Epithelial cell of proximal tubule (primary cell): ENCODE data around the gene NKD1. TPM values are rescaled to one million over a fixed set of nuclear protein-coding genes. Genes with fewer than 3 reads are reported as not detected.
"Not testable (repeated sequence)": the region's sequence is repeated elsewhere in the genome, so short reads cannot be mapped to it uniquely, and the experiment has no call there.

ENCODE experiments used
- DNase-seq: peaks from one replicate; pipeline ENCODE4 v3.0.0-alpha.2; 2011; ENCODE audit warnings: low read depth
- H3K4me3 ChIP-seq: 2 replicates; pipeline ENCODE4 v1.5.1; 2011; ENCODE audit warnings: low read depth, mild to moderate bottlenecking, low read length
- CTCF ChIP-seq: conservative IDR thresholded peaks from 2 replicates; pipeline ENCODE4 v1.5.1; 2012; ENCODE audit warnings: low read depth, mild to moderate bottlenecking, low read length
- total RNA-seq: library from RNA; depleted of rRNA; stranded (reverse); fragments of >200 nt; gene quantifications from 2 replicates; pipeline ENCODE4 v1.2.3, GENCODE V29; 2015

Gene NKD1
- total RNA-seq, 1 donor from 2014 or later = not detected

GRCh38 chr16:50532576-50532975 lies 15.6 kb upstream of the NKD1 start:
- DNase-seq = no peak
- H3K4me3 ChIP-seq = no peak overlapping the region
- TF ChIP-seq CTCF = no peak

- no peak for DNase-seq
- no peak for TF ChIP-seq CTCF
- H3K4me3 ChIP-seq = no peak overlapping the region
Observed at GRCh38 chr16:50533317-50533716, 14.9 kb upstream of the NKD1 start.

- TF ChIP-seq CTCF = no peak
- H3K4me3 ChIP-seq = no peak overlapping the region
- DNase-seq = no peak
Observed at GRCh38 chr16:50534091-50534490, 14.1 kb upstream of the NKD1 start.

GRCh38 chr16:50534556-50534955 lies 13.6 kb upstream of the NKD1 start:
- no peak for DNase-seq
- no peak for TF ChIP-seq CTCF
- no peak overlapping the region for H3K4me3 ChIP-seq

GRCh38 chr16:50534958-50535357 lies 13.2 kb upstream of the NKD1 start:
- DNase-seq = no peak
- H3K4me3 ChIP-seq = no peak overlapping the region
- TF ChIP-seq CTCF = no peak

- no peak for DNase-seq
- no peak overlapping the region for H3K4me3 ChIP-seq
- no peak for TF ChIP-seq CTCF
Observed at GRCh38 chr16:50535506-50536257, 12.5 kb upstream of the NKD1 start.

- not testable (repeated sequence) for DNase-seq, H3K4me3 ChIP-seq
Observed at GRCh38 chr16:50536258-50536645, 11.9 kb upstream of the NKD1 start.
